HepG2 (cell line): ENCODE data around the gene GNRH2. TPM values are rescaled to one million over a fixed set of nuclear protein-coding genes. Genes with fewer than 3 reads are reported as not detected.
A peak's percentile ranks its signal among the peaks of the same experiment; 100 is the strongest.

Source experiments
- ASH2L ChIP-seq: fragments of 300-600, 200-600 bp; sonication (generic); IDR thresholded peaks from 2 replicates; pipeline ENCODE4 v1.7.0; 2017; ENCODE audit warnings: low read depth, mild to moderate bottlenecking, moderate library complexity, mixed read lengths, low read length; ENCODE audit not compliant: insufficient read length
- BCL6 ChIP-seq: IDR thresholded peaks from 2 replicates; pipeline ENCODE4 v1.6.1; 2016; ENCODE audit warnings: missing genetic modification reagents, missing compliant biosample characterization
- BORCS8-MEF2B ChIP-seq: sonication (generic); formaldehyde crosslinking; IDR thresholded peaks from 2 replicates; pipeline ENCODE4 v1.8.0; 2022; ENCODE audit warnings: mild to moderate bottlenecking, missing genetic modification reagents
- BRD4 ChIP-seq: sonication (generic); formaldehyde crosslinking; IDR thresholded peaks from 2 replicates; pipeline ENCODE4 v1.4.0; 2020; ENCODE audit warnings: missing genetic modification reagents
- CENPT ChIP-seq: sonication (generic); formaldehyde crosslinking; IDR thresholded peaks from 2 replicates; pipeline ENCODE4 v1.8.0; 2022; ENCODE audit warnings: low read depth, mild to moderate bottlenecking, moderate library complexity, missing genetic modification reagents
- ERF ChIP-seq: IDR thresholded peaks from 2 replicates; pipeline ENCODE4 v1.6.1; 2018; ENCODE audit warnings: missing biosample characterization, missing genetic modification reagents
- ESRRA ChIP-seq: sonication (generic); formaldehyde crosslinking; IDR thresholded peaks from 2 replicates; pipeline ENCODE4 v1.5.1; 2020; ENCODE audit warnings: mild to moderate bottlenecking, low read depth, missing genetic modification reagents
- NAIF1 ChIP-seq: sonication (generic); formaldehyde crosslinking; IDR thresholded peaks from 2 replicates; pipeline ENCODE4 v1.5.0; 2020; ENCODE audit warnings: mild to moderate bottlenecking, missing genetic modification reagents, borderline replicate concordance
- NFIB ChIP-seq: sonication (generic); formaldehyde crosslinking; IDR thresholded peaks from 2 replicates; pipeline ENCODE4 v1.9.0; 2021; ENCODE audit warnings: missing genetic modification reagents, mild to moderate bottlenecking, borderline replicate concordance
- NFKBIZ ChIP-seq: IDR thresholded peaks from 2 replicates; pipeline ENCODE4 v1.6.1; 2018; ENCODE audit warnings: missing genetic modification reagents, missing compliant biosample characterization
- SRSF9 ChIP-seq: fragments of 200-400 bp; formaldehyde crosslinking; IDR thresholded peaks from 2 replicates; pipeline ENCODE4 v1.6.1; 2018; ENCODE audit warnings: borderline replicate concordance, mild to moderate bottlenecking, low read depth, low read length; ENCODE audit not compliant: insufficient read depth, poor library complexity, severe bottlenecking
- WIZ ChIP-seq: sonication (generic); formaldehyde crosslinking; IDR thresholded peaks from 2 replicates; pipeline ENCODE4 v1.5.1; 2020; ENCODE audit warnings: mild to moderate bottlenecking, missing genetic modification reagents
- ZEB1 ChIP-seq: IDR thresholded peaks from 2 replicates; pipeline ENCODE4 v1.6.1; 2012; ENCODE audit warnings: mild to moderate bottlenecking, low read depth, inconsistent platforms; ENCODE audit not compliant: insufficient replicate concordance
- ZNF121 ChIP-seq: sonication (generic); formaldehyde crosslinking; IDR thresholded peaks from 2 replicates; pipeline ENCODE4 v1.5.0; 2020; ENCODE audit warnings: mild to moderate bottlenecking, missing genetic modification reagents
- ZNF18 ChIP-seq: sonication (generic); formaldehyde crosslinking; IDR thresholded peaks from 2 replicates; pipeline ENCODE4 v1.8.0; 2022; ENCODE audit warnings: mild to moderate bottlenecking, missing genetic modification reagents; ENCODE audit not compliant: insufficient replicate concordance
- ZNF709 ChIP-seq: sonication (generic); formaldehyde crosslinking; IDR thresholded peaks from 2 replicates; pipeline ENCODE4 v1.5.0; 2020; ENCODE audit warnings: mild to moderate bottlenecking, missing genetic modification reagents
- ZNF788 ChIP-seq: sonication (generic); formaldehyde crosslinking; IDR thresholded peaks from 2 replicates; pipeline ENCODE4 v1.5.0; 2020; ENCODE audit warnings: mild to moderate bottlenecking, missing genetic modification reagents, borderline replicate concordance
- ZNF816 ChIP-seq: sonication (generic); formaldehyde crosslinking; IDR thresholded peaks from 2 replicates; pipeline ENCODE4 v1.8.0; 2022; ENCODE audit warnings: missing genetic modification reagents, mild to moderate bottlenecking, borderline replicate concordance
- ZSCAN22 ChIP-seq: sonication (generic); formaldehyde crosslinking; IDR thresholded peaks from 2 replicates; pipeline ENCODE4 v1.4.0; 2020; ENCODE audit warnings: mild to moderate bottlenecking, missing genetic modification reagents
- polyA plus RNA-seq, 8 experiments: library from polyadenylated mRNA; depleted of rRNA in 3 of 8; stranded (reverse) in 7 of 8; unstranded in 1 of 8; fragments of >200 nt; fragmentation: Illumina TruSeq in 4 of 8; extraction: Trizol in 4 of 8; gene quantifications; 2 replicates each; pipeline versions ENCODE4 v1.2.1 to v1.2.3, GENCODE V29; 2011 to 2016; ENCODE audit warnings: low read depth in 4 of 8, missing spikeins in 1 of 8, mixed read lengths in 1 of 8; ENCODE audit not compliant: insufficient read depth in 1 of 8
- total RNA-seq, 5 experiments: library from RNA; depleted of rRNA; stranded (reverse); fragments of >200 nt; fragmentation: Illumina TruSeq; extraction: Trizol; gene quantifications; 2 replicates each; pipeline ENCODE4 v1.2.3, GENCODE V29; 2016; ENCODE audit warnings: low read depth in 1 of 5
- TF ChIP-seq, protein P1 (sequence below): sonication (generic); formaldehyde crosslinking; conservative IDR thresholded peaks from 2 replicates; pipeline ENCODE4 v1.4.0; 2020; ENCODE audit warnings: mild to moderate bottlenecking, missing genetic modification reagents, moderate library complexity

The GNRH2 gene
- total and polyA plus RNA-seq, 2 of the 13 experiments (the other 11 are each of a cell fraction or from before 2014, with no cell fraction given) = 0.28 TPM; not detected in 1

GRCh38 chr20:3045816-3046676 is 2.6 kb downstream of the GNRH2 start, which contains the start of gene MRPS26 (continued):
- TF ChIP-seq ZNF18 (peak; percentile 91), WIZ (CRISPR knock-in tag) (peak; percentile 88), SRSF9 (no peak), BRD4 (peak; percentile 39; the same call in 1 of the 2 replicates), ZNF121 (0 out of 2 replicates have a peak, but pooled peaks have one; percentile 30), NFIB (CRISPR knock-in tag) (no peak), ZSCAN22 (CRISPR knock-in tag) (peak; percentile 83), CENPT (CRISPR knock-in tag) (peak; percentile 96), NFKBIZ (CRISPR knock-in tag) (no peak; the same call in 1 of the 2 replicates), ZNF709 (CRISPR knock-in tag) (peak; percentile 93), BORCS8-MEF2B (CRISPR knock-in tag) (peak; percentile 90), ZEB1 (no peak), ASH2L (peak; percentile 94), BCL6 (peak; percentile 45; the same call in 1 of the 2 replicates), NAIF1 (peak; percentile 59; the same call in 1 of the 2 replicates), ESRRA (CRISPR knock-in tag) (peak; percentile 66; the same call in 1 of the 2 replicates), ERF (CRISPR knock-in tag) (peak; percentile 93), ZNF816 (CRISPR knock-in tag) (0 out of 2 replicates have a peak, but pooled peaks have one; percentile 74), ZNF788 (CRISPR knock-in tag) (peak; percentile 100)
- TF ChIP-seq, protein P1, sequence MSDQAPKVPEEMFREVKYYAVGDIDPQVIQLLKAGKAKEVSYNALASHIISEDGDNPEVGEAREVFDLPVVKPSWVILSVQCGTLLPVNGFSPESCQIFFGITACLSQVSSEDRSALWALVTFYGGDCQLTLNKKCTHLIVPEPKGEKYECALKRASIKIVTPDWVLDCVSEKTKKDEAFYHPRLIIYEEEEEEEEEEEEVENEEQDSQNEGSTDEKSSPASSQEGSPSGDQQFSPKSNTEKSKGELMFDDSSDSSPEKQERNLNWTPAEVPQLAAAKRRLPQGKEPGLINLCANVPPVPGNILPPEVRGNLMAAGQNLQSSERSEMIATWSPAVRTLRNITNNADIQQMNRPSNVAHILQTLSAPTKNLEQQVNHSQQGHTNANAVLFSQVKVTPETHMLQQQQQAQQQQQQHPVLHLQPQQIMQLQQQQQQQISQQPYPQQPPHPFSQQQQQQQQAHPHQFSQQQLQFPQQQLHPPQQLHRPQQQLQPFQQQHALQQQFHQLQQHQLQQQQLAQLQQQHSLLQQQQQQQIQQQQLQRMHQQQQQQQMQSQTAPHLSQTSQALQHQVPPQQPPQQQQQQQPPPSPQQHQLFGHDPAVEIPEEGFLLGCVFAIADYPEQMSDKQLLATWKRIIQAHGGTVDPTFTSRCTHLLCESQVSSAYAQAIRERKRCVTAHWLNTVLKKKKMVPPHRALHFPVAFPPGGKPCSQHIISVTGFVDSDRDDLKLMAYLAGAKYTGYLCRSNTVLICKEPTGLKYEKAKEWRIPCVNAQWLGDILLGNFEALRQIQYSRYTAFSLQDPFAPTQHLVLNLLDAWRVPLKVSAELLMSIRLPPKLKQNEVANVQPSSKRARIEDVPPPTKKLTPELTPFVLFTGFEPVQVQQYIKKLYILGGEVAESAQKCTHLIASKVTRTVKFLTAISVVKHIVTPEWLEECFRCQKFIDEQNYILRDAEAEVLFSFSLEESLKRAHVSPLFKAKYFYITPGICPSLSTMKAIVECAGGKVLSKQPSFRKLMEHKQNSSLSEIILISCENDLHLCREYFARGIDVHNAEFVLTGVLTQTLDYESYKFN = peak; percentile 68
